ENCODE data around the gene TOR2A.

Gene TOR2A

GRCh38 chr9:127742435-127743088, 7.5 kb upstream of the TOR2A start:
- DNase-seq (ENCODE audit: low read depth), result peak; percentile 71

GRCh38 chr9:127741831-127742434, 6.8 kb upstream of the TOR2A start:
- DNase-seq (ENCODE audit: low read depth), result peak; percentile 74

GRCh38 chr9:127739614-127740330, 4.7 kb upstream of the TOR2A start:
- peak; percentile 13 for DNase-seq (ENCODE audit: low read depth)

GRCh38 chr9:127738666-127739065, 3.6 kb upstream of the TOR2A start:
- no peak for DNase-seq (ENCODE audit: low read depth)

- no peak for DNase-seq (ENCODE audit: low read depth)
These were observed 564 bp upstream of the TOR2A start for GRCh38 chr9:127735530-127736185.

- DNase-seq (ENCODE audit: low read depth), result no peak
These were observed 797 bp downstream of the TOR2A start for GRCh38 chr9:127734247-127734746.

GRCh38 chr9:127733614-127734013, 1.5 kb downstream of the TOR2A start:
- DNase-seq (ENCODE audit: low read depth), result no peak

GRCh38 chr9:127732444-127732843, 2.6 kb downstream of the TOR2A start:
- DNase-seq (ENCODE audit: low read depth), result no peak

- DNase-seq (ENCODE audit: low read depth), result no peak
These were observed 3.2 kb downstream of the TOR2A start for GRCh38 chr9:127731938-127732337.

GRCh38 chr9:127730799-127731410, 4.2 kb downstream of the TOR2A start:
- no peak for DNase-seq (ENCODE audit: low read depth)

GRCh38 chr9:127730262-127730661, 4.8 kb downstream of the TOR2A start:
- DNase-seq (ENCODE audit: low read depth), result no peak

- no peak for DNase-seq (ENCODE audit: low read depth)
These were observed 5.4 kb downstream of the TOR2A start for GRCh38 chr9:127729522-127730256.

GRCh38 chr9:127728808-127729207, 6.3 kb downstream of the TOR2A start:
- no peak for DNase-seq (ENCODE audit: low read depth)

- DNase-seq (ENCODE audit: low read depth), result no peak
These were observed 8.2 kb downstream of the TOR2A start for GRCh38 chr9:127726871-127727270.

- no peak for DNase-seq (ENCODE audit: low read depth)
These were observed 11.1 kb downstream of the TOR2A start for GRCh38 chr9:127724012-127724411.

- peak; percentile 79 for DNase-seq (ENCODE audit: low read depth)
These were observed 11.7 kb downstream of the TOR2A start for GRCh38 chr9:127723444-127723843.

- DNase-seq (ENCODE audit: low read depth), result no peak
These were observed 12.1 kb downstream of the TOR2A start for GRCh38 chr9:127723013-127723412.

GRCh38 chr9:127722055-127722745, 12.9 kb downstream of the TOR2A start:
- no peak for DNase-seq (ENCODE audit: low read depth)

GRCh38 chr9:127721391-127721821, 13.7 kb downstream of the TOR2A start:
- no peak for DNase-seq (ENCODE audit: low read depth)

- no peak for DNase-seq (ENCODE audit: low read depth)
These were observed 14.2 kb downstream of the TOR2A start for GRCh38 chr9:127720865-127721227.

All from fibroblast of gingiva (primary cell).